H9 (cell line): ENCODE measurements around the gene JSRP1. TPM values are rescaled to one million over a fixed set of nuclear protein-coding genes. Genes with fewer than 3 reads are reported as not detected.

Experiments used
- DNase-seq: peaks from one replicate; pipeline ENCODE4 v3.0.0-alpha.2; 2017
- H2AFZ ChIP-seq: one replicate; pipeline ENCODE4 v1.6.1; 2013; ENCODE audit warnings: mild to moderate bottlenecking, low read length, control low read depth, moderate library complexity
- H2AK5ac ChIP-seq: 2 replicates; pipeline ENCODE4 v1.6.1; 2013; ENCODE audit warnings: low read length, control low read depth, mixed read lengths; ENCODE audit not compliant: insufficient read length
- H2BK120ac ChIP-seq: one replicate; pipeline ENCODE4 v1.6.1; 2013; ENCODE audit warnings: low read depth, mild to moderate bottlenecking, low read length, control low read depth, inconsistent platforms; ENCODE audit not compliant: poor library complexity, severe bottlenecking
- H2BK12ac ChIP-seq: 2 replicates; pipeline ENCODE4 v1.6.1; 2013; ENCODE audit warnings: low read length, control low read depth, mixed read lengths, low read depth; ENCODE audit not compliant: insufficient read length
- H2BK15ac ChIP-seq: 2 replicates; pipeline ENCODE4 v1.6.1; 2013; ENCODE audit warnings: low read depth, low read length, control low read depth
- H2BK20ac ChIP-seq: one replicate; pipeline ENCODE4 v1.6.1; 2013; ENCODE audit warnings: low read depth, mild to moderate bottlenecking, low read length, control low read depth, inconsistent platforms; ENCODE audit not compliant: poor library complexity, severe bottlenecking
- H2BK5ac ChIP-seq: 2 replicates; pipeline ENCODE4 v1.6.1; 2013; ENCODE audit warnings: low read length, control low read depth, mixed read lengths; ENCODE audit not compliant: insufficient read length
- H3K14ac ChIP-seq: 2 replicates; pipeline ENCODE4 v1.6.1; 2013; ENCODE audit warnings: low read length, control low read depth; ENCODE audit not compliant: insufficient read depth
- H3K18ac ChIP-seq: 2 replicates; pipeline ENCODE4 v1.6.1; 2013; ENCODE audit warnings: low read depth, mild to moderate bottlenecking, mixed read lengths, low read length, control low read depth; ENCODE audit not compliant: insufficient read length
- H3K23ac ChIP-seq: 2 replicates; pipeline ENCODE4 v1.6.1; 2013; ENCODE audit warnings: low read length, control low read depth, mixed read lengths, low read depth; ENCODE audit not compliant: insufficient read length
- H3K23me2 ChIP-seq: 2 replicates; pipeline ENCODE4 v1.6.1; 2013; ENCODE audit warnings: low read depth, mild to moderate bottlenecking, mixed read lengths, low read length, control low read depth; ENCODE audit not compliant: insufficient read length, poor library complexity, severe bottlenecking
- H3K27ac ChIP-seq: 2 replicates; pipeline ENCODE4 v1.5.1; 2013; ENCODE audit warnings: low read length, control low read depth, mixed read lengths, low read depth; ENCODE audit not compliant: insufficient read length
- H3K27me3 ChIP-seq: 2 replicates; pipeline ENCODE4 v1.6.1; 2013; ENCODE audit warnings: low read length, control low read depth, inconsistent platforms; ENCODE audit not compliant: insufficient read depth
- H3K4ac ChIP-seq: 2 replicates; pipeline ENCODE4 v1.6.1; 2013; ENCODE audit warnings: low read depth, mild to moderate bottlenecking, control low read depth, inconsistent platforms, low read length, moderate library complexity
- H3K4me1 ChIP-seq: 2 replicates; pipeline ENCODE4 v1.6.1; 2013; ENCODE audit warnings: low read length, control low read depth, inconsistent platforms; ENCODE audit not compliant: insufficient read depth
- H3K4me2 ChIP-seq: 2 replicates; pipeline ENCODE4 v1.6.1; 2013; ENCODE audit warnings: low read length, control low read depth, mixed read lengths; ENCODE audit not compliant: insufficient read length, insufficient read depth
- H3K56ac ChIP-seq: 2 replicates; pipeline ENCODE4 v1.6.1; 2013; ENCODE audit warnings: low read depth, mild to moderate bottlenecking, mixed read lengths, low read length, control low read depth; ENCODE audit not compliant: insufficient read length
- H3K79me1 ChIP-seq: 2 replicates; pipeline ENCODE4 v1.6.1; 2013; ENCODE audit warnings: low read depth, mild to moderate bottlenecking, moderate library complexity, low read length, control low read depth, inconsistent platforms; ENCODE audit not compliant: insufficient read depth, poor library complexity, severe bottlenecking
- H3K79me2 ChIP-seq: 2 replicates; pipeline ENCODE4 v1.6.1; 2013; ENCODE audit warnings: low read length, control low read depth, inconsistent platforms; ENCODE audit not compliant: insufficient read depth
- H3K9ac ChIP-seq: 2 replicates; pipeline ENCODE4 v1.6.1; 2013; ENCODE audit warnings: low read length, control low read depth, mixed read lengths; ENCODE audit not compliant: insufficient read length; ENCODE audit errors: extremely low read depth
- H3K9me3 ChIP-seq: one replicate; pipeline ENCODE4 v1.6.1; 2013; ENCODE audit warnings: low read depth, low read length, inconsistent platforms; ENCODE audit not compliant: control insufficient read depth
- H3T11ph ChIP-seq: one replicate; pipeline ENCODE4 v1.6.1; 2013; ENCODE audit warnings: mild to moderate bottlenecking, low read length, control low read depth, inconsistent platforms
- H4K20me1 ChIP-seq: one replicate; pipeline ENCODE4 v1.6.1; 2013; ENCODE audit not compliant: control insufficient read depth, insufficient read length, insufficient read depth
- H4K5ac ChIP-seq: 2 replicates; pipeline ENCODE4 v1.6.1; 2013; ENCODE audit warnings: low read depth, mild to moderate bottlenecking, mixed read lengths, low read length, control low read depth; ENCODE audit not compliant: insufficient read length
- H4K8ac ChIP-seq: replicated peaks from 2 replicates; pipeline ENCODE4 v1.6.1; 2013; ENCODE audit warnings: low read length, control low read depth, mixed read lengths, low read depth; ENCODE audit not compliant: insufficient read length
- H4K91ac ChIP-seq: 2 replicates; pipeline ENCODE4 v1.6.1; 2013; ENCODE audit warnings: low read depth, mild to moderate bottlenecking, moderate library complexity, mixed read lengths, low read length, control low read depth; ENCODE audit not compliant: insufficient read length
- H3K27ac Mint-ChIP-seq, 3 experiments: 2 replicates in 2 of 3; 3 replicates in 1 of 3; pipeline ENCODE4 v1.8.0; 2020 to 2021; ENCODE audit warnings: mixed read lengths in 3 of 3, mild to moderate bottlenecking in 1 of 3, moderate library complexity in 1 of 3
- H3K27me3 Mint-ChIP-seq: 2 replicates; pipeline ENCODE4 v1.8.0; 2021; ENCODE audit warnings: low read depth, mild to moderate bottlenecking, moderate library complexity, mixed read lengths
- H3K36me3 Mint-ChIP-seq, 3 experiments: 2 replicates in 2 of 3; 3 replicates in 1 of 3; pipeline ENCODE4 v1.8.0; 2020 to 2021; ENCODE audit warnings: low read depth in 3 of 3, mixed read lengths in 3 of 3; ENCODE audit not compliant: insufficient read depth in 1 of 3
- H3K4me1 Mint-ChIP-seq, 2 experiments: 2 replicates each; pipeline ENCODE4 v1.8.0; 2020; ENCODE audit warnings: mixed read lengths in 2 of 2
- H3K4me3 Mint-ChIP-seq, 2 experiments: 2 replicates in 1 of 2; 3 replicates in 1 of 2; pipeline ENCODE4 v1.8.0; 2020 to 2021; ENCODE audit warnings: mild to moderate bottlenecking in 2 of 2, mixed read lengths in 2 of 2, moderate library complexity in 1 of 2
- H3K9me3 Mint-ChIP-seq, 2 experiments: 2 replicates in 1 of 2; 3 replicates in 1 of 2; pipeline ENCODE4 v1.8.0; 2020; ENCODE audit warnings: mild to moderate bottlenecking in 2 of 2, mixed read lengths in 2 of 2, moderate library complexity in 1 of 2
- WGBS: extraction: QIAGEN DNeasy Blood & Tissue Kit; methylation state at CpG from one replicate; pipeline ENCODE4 v1.1.7; 2013; ENCODE audit warnings: missing lambda C conversion rate, low lambda C conversion rate, mixed read lengths; ENCODE audit not compliant: insufficient read length; ENCODE audit errors: extremely low coverage; 5-methylcytosine and 5-hydroxymethylcytosine counted together
- total RNA-seq: library from RNA; stranded (reverse); gene quantifications from 2 replicates; pipeline ENCODE4 v1.2.1, GENCODE V29; 2021
- TF ChIP-seq, protein P1 (sequence below): fragments of 200-600 bp; sonication (generic); conservative IDR thresholded peaks from 3 replicates; pipeline ENCODE4 v1.8.0; 2021; ENCODE audit warnings: antibody characterized with exemption, mild to moderate bottlenecking

The JSRP1 gene
- total RNA-seq, 1 experiment from 2014 or later, result 0.90 TPM

- no peak overlapping the region for H2AK5ac ChIP-seq
- no peaks in the 10 kb centered on the region for H3K79me1 ChIP-seq
- H2BK20ac ChIP-seq, result no peak overlapping the region
- H3K9me3 ChIP-seq, result no peaks in the 10 kb centered on the region
- Mint-ChIP-seq H3K36me3 (peaks cover 0 to 3% (median 0%) of the 10 kb centered on the region in 3 experiments; a peak in 3 of 7 replicates), H3K27ac (peak overlapping the region in 2 of 3 experiments; percentile 71 to 95; a peak in 3 of 7 replicates), H3K27me3 (peaks cover 14% of the 10 kb centered on the region), H3K9me3 (no peaks in the 10 kb centered on the region), H3K4me1 (peaks cover 4% of the 10 kb centered on the region in 2 experiments), H3K4me3 (peak overlapping the region; percentile 62 to 85)
- WGBS, result no CpG with 5 or more reads among the region's 77 CpGs
- no peak overlapping the region for H4K8ac ChIP-seq
- H3K56ac ChIP-seq, result no peak overlapping the region
- H3K23me2 ChIP-seq, result peaks cover 10% of the 10 kb centered on the region
- H2BK5ac ChIP-seq, result no peak overlapping the region
- no peak overlapping the region for H3K14ac ChIP-seq
- TF ChIP-seq, protein P1, sequence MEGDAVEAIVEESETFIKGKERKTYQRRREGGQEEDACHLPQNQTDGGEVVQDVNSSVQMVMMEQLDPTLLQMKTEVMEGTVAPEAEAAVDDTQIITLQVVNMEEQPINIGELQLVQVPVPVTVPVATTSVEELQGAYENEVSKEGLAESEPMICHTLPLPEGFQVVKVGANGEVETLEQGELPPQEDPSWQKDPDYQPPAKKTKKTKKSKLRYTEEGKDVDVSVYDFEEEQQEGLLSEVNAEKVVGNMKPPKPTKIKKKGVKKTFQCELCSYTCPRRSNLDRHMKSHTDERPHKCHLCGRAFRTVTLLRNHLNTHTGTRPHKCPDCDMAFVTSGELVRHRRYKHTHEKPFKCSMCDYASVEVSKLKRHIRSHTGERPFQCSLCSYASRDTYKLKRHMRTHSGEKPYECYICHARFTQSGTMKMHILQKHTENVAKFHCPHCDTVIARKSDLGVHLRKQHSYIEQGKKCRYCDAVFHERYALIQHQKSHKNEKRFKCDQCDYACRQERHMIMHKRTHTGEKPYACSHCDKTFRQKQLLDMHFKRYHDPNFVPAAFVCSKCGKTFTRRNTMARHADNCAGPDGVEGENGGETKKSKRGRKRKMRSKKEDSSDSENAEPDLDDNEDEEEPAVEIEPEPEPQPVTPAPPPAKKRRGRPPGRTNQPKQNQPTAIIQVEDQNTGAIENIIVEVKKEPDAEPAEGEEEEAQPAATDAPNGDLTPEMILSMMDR, result peak; percentile 64
- H4K5ac ChIP-seq, result no peak overlapping the region
- no peak overlapping the region for H3K18ac ChIP-seq
- no peak overlapping the region for H3K4ac ChIP-seq
- H3K79me2 ChIP-seq, result no peaks in the 10 kb centered on the region
- no peak overlapping the region for H2AFZ ChIP-seq
- H3K9ac ChIP-seq, result no peak overlapping the region
- no peaks in the 10 kb centered on the region; the same call in 1 of the 2 replicates for H3K27me3 ChIP-seq
- H4K20me1 ChIP-seq, result no peaks in the 10 kb centered on the region
- peak; percentile 79 for DNase-seq
- no peak overlapping the region for H2BK120ac ChIP-seq
- H2BK15ac ChIP-seq, result no peak overlapping the region
- H2BK12ac ChIP-seq, result no peak overlapping the region
- no peak overlapping the region for H3T11ph ChIP-seq
- H4K91ac ChIP-seq, result no peak overlapping the region
- H3K4me2 ChIP-seq, result peak overlapping the region; percentile 58
- no peak overlapping the region for H3K23ac ChIP-seq
- no peak overlapping the region for H3K27ac ChIP-seq
- no peaks in the 10 kb centered on the region for H3K4me1 ChIP-seq
These were observed 2.8 kb downstream of the JSRP1 start for GRCh38 chr19:2253106-2254063.
